ENCODE results near the gene XRCC1. TPM values are rescaled to one million over a fixed set of nuclear protein-coding genes. Genes with fewer than 3 reads are reported as not detected.

The XRCC1 gene
- total and polyA plus RNA-seq, 2 of the 8 experiments (the other 6 are each of a cell fraction or from before 2014, with no cell fraction given) = 42.5 to 44.4 TPM

- H2BK5ac ChIP-seq (ENCODE audit: low read depth, low read length) = no peak overlapping the region
- H3K23ac ChIP-seq (ENCODE audit: insufficient read length) = no peak overlapping the region
- peaks cover 8% of the 10 kb centered on the region for H3K23me2 ChIP-seq (ENCODE audit: low read depth, low read length)
- H2AFZ ChIP-seq (ENCODE audit: low read length) = no peak overlapping the region
- FAIRE-seq (no peak), DNase-seq (ENCODE audit: low read depth in 1 of 2, low spot score in 2 of 2) (peak in 1 of 2 experiments; percentile 86)
- H3K4ac ChIP-seq (replicated peaks; ENCODE audit: insufficient read length, low read depth, low read length) = no peak overlapping the region
- peak overlapping the region; percentile 88; the same call in 1 of the 2 replicates for H2AK5ac ChIP-seq (ENCODE audit: low read depth, low read length)
- no peaks in the 10 kb centered on the region for H3K27me3 ChIP-seq (replicated peaks in 1 of 4; ENCODE audit: control insufficient read depth in 3 of 4, extremely low read depth in 1 of 4, insufficient read depth in 3 of 4, low read length in 3 of 4)
- no peak overlapping the region for H3K18ac ChIP-seq (ENCODE audit: extremely low read depth, low read length)
- peaks cover 1 to 4% of the 10 kb centered on the region in 2 experiments for H4K20me1 ChIP-seq (replicated peaks in 1 of 2; ENCODE audit: control insufficient read depth in 1 of 2, insufficient read depth in 2 of 2, low read length in 2 of 2)
- peak overlapping the region; percentile 32 for H4K91ac ChIP-seq (replicated peaks; ENCODE audit: insufficient read length, low read length)
- no peaks in the 10 kb centered on the region; a peak in 1 of 4 replicates for H3K79me2 ChIP-seq (ENCODE audit: control insufficient read depth in 1 of 2, insufficient read depth in 2 of 2, low read length in 2 of 2)
- H2BK15ac ChIP-seq (ENCODE audit: low read length) = no peak overlapping the region
- no peak overlapping the region for H4K5ac ChIP-seq (ENCODE audit: insufficient read length, low read depth, low read length)
- no peak overlapping the region for H2BK20ac ChIP-seq (ENCODE audit: low read length)
- no peak overlapping the region; the same call in 1 of the 2 replicates for H4K8ac ChIP-seq (ENCODE audit: extremely low read depth, insufficient read depth, low read length)
- no peaks in the 10 kb centered on the region; the same call in 1 of the 2 replicates for H3K79me1 ChIP-seq (ENCODE audit: low read depth, low read length)
- peak overlapping the region; percentile 75; the same call in 1 of the 2 replicates for H2BK12ac ChIP-seq (ENCODE audit: low read depth, low read length)
- H2BK120ac ChIP-seq (replicated peaks; ENCODE audit: low read depth, low read length) = no peak overlapping the region
- no peak overlapping the region for H3K27ac ChIP-seq (ENCODE audit: low read depth, low read length)
- POLR2A ChIA-PET (ENCODE audit: partially characterized antibody) = interaction anchor here (0.6 to 2.4 kb wide), 11 partner anchors 10 to 161 kb away, joined by 3 to 12 read pairs (median 3); partner anchors contain the start of genes IRGQ and ZNF576
- no peak overlapping the region for H3K56ac ChIP-seq (replicated peaks; ENCODE audit: insufficient read length, low read depth, low read length)
- no peaks in the 10 kb centered on the region; a peak in 2 of 8 replicates for H3K36me3 ChIP-seq (ENCODE audit: control insufficient read depth in 2 of 4, insufficient read depth in 4 of 4, low read length in 3 of 4)
- no peak overlapping the region for H3K9ac ChIP-seq (replicated peaks in 1 of 4; ENCODE audit: extremely low read depth in 1 of 4, low read depth in 3 of 4, low read length in 3 of 4)
- H3K9me3 ChIP-seq (ENCODE audit: insufficient read depth in 2 of 2, low read depth in 1 of 2, low read length in 1 of 2) = no peaks in the 10 kb centered on the region
- H3K4me2 ChIP-seq (ENCODE audit: insufficient read depth in 1 of 2, low read depth in 2 of 2, low read length in 2 of 2) = peak overlapping the region in 1 of 2 experiments; percentile 37; a peak in 1 of 4 replicates
- CTCF ChIA-PET (ENCODE audit: partially characterized antibody) = interaction anchor here (1.2 to 3.8 kb wide), 4 partner anchors 11 to 30 kb away, joined by 4 to 22 read pairs (median 10); partner anchors contain the start of gene SRRM5
- peaks cover 4 to 12% (median 9%) of the 10 kb centered on the region in 4 experiments for H3K4me1 ChIP-seq (replicated peaks in 1 of 4; ENCODE audit: control insufficient read depth in 3 of 4, insufficient read depth in 4 of 4, low read length in 3 of 4)
- H3K4me3 ChIP-seq (ENCODE audit: extremely low read depth in 1 of 4, insufficient read depth in 2 of 4, low read depth in 3 of 4, low read length in 4 of 4) = no peak overlapping the region
- 89% methylated on average over 35 of the region's 35 CpGs; no CpG with 5 or more reads in 1 of the 2 experiments for WGBS, 2 experiments (ENCODE audit: extremely low coverage in 1 of 2, insufficient coverage in 1 of 2, insufficient read length in 1 of 2, insufficient replicate concordance in 2 of 2, low coverage in 1 of 2, low lambda C conversion rate in 2 of 2, missing lambda C conversion rate in 1 of 2)
- no peak overlapping the region for H3K14ac ChIP-seq (ENCODE audit: insufficient read length)
- no peak for TF ChIP-seq PHF8 (conservative IDR thresholded peaks at IDR 0.05; ENCODE audit: low read depth, low read length)
- TF ChIP-seq CBX8 (IDR thresholded peaks at IDR 0.05; ENCODE audit: borderline replicate concordance, low read depth, low read length) = no peak
- TF ChIP-seq SIRT6 (IDR thresholded peaks at IDR 0.05; ENCODE audit: low read length) = no peak
- TF ChIP-seq ZNF274 (IDR thresholded peaks at IDR 0.05; ENCODE audit: borderline replicate concordance, extremely low read depth, low read length) = no peak
- TF ChIP-seq ASH2L (IDR thresholded peaks at IDR 0.05; ENCODE audit: low read length) = no peak
- TF ChIP-seq TAF7 (optimal IDR thresholded peaks at IDR 0.05; ENCODE audit: borderline replicate concordance, low read depth, low read length) = no peak
- no peak for TF ChIP-seq POLR2AphosphoS5 (IDR thresholded peaks at IDR 0.05; ENCODE audit: low read depth, low read length)
- TF ChIP-seq USF2 (IDR thresholded peaks at IDR 0.05; ENCODE audit: low read length) = no peak
- TF ChIP-seq NRF1 (IDR thresholded peaks at IDR 0.05; ENCODE audit: low read depth, low read length) = no peak
- no peak for TF ChIP-seq SRF (IDR thresholded peaks at IDR 0.05; ENCODE audit: low read depth, low read length)
- TF ChIP-seq HDAC6 (IDR thresholded peaks at IDR 0.05; ENCODE audit: low read depth, low read length) = no peak
Observed at GRCh38 chr19:43623889-43624670, 48.8 kb upstream of the XRCC1 start.
